ENCODE measurements around the gene TRIM24. TPM values are rescaled to one million over a fixed set of nuclear protein-coding genes. Genes with fewer than 3 reads are reported as not detected.

The TRIM24 gene
- total and polyA plus RNA-seq, 2 of the 13 experiments (the other 11 are each of a cell fraction or from before 2014, with no cell fraction given) = 100 to 106 TPM

- TF ChIP-seq FOSL1 (CRISPR knock-in tag; IDR thresholded peaks at IDR 0.05; ENCODE audit: borderline replicate concordance) = no peak
- TF ChIP-seq HOXA7 (CRISPR knock-in tag; IDR thresholded peaks at IDR 0.05) = no peak
- TF ChIP-seq JUN (CRISPR knock-in tag; IDR thresholded peaks at IDR 0.05) = 0 out of 2 replicates have a peak, but pooled peaks have one; percentile 27
- no peak for TF ChIP-seq ZNF724P (CRISPR knock-in tag; IDR thresholded peaks at IDR 0.05; ENCODE audit: borderline replicate concordance)
- peak; percentile 49; the same call in 1 of the 2 replicates for TF ChIP-seq FOSL2 (CRISPR knock-in tag; IDR thresholded peaks at IDR 0.05)
- TF ChIP-seq ZNF18 (CRISPR knock-in tag; IDR thresholded peaks at IDR 0.05; ENCODE audit: insufficient replicate concordance) = no peak
Measured at GRCh38 chr7:138613630-138614029, 153.6 kb downstream of the TRIM24 start (continued).

- no peaks in the 10 kb centered on the region for H3K9me3 ChIP-seq (ENCODE audit: low read length)
- ATAC-seq (no peak), FAIRE-seq (no peak), DNase-seq (ENCODE audit: low spot score) (no peak)
- H2AFZ ChIP-seq (ENCODE audit: low read length) = no peak overlapping the region
- peaks cover 51% of the 10 kb centered on the region for H3K4me1 ChIP-seq (ENCODE audit: insufficient read depth, low read length)
- H3K4me2 ChIP-seq (ENCODE audit: low read depth, low read length) = no peak overlapping the region
- WGBS (ENCODE audit: low lambda C conversion rate) = 77% methylated on average over 6 of the region's 6 CpGs
- no peak overlapping the region for H3K4me3 ChIP-seq (replicated peaks in 1 of 3; ENCODE audit: insufficient read depth in 1 of 3, low read depth in 2 of 3, low read length in 3 of 3)
- H3K9ac ChIP-seq (ENCODE audit: insufficient read depth, low read depth, low read length) = no peak overlapping the region
- in situ Hi-C loops (cut with HindIII; ENCODE audit: extremely low pct_ligation_motif_present, low pct_unique_long_range_greater_than_20kb) = no loop called here
- H3K27ac ChIP-seq (ENCODE audit: extremely low read length, insufficient read depth, low read length) = no peak overlapping the region
- no peaks in the 10 kb centered on the region for H3K27me3 ChIP-seq (ENCODE audit: control insufficient read depth in 1 of 2, insufficient read depth in 2 of 2, low read length in 2 of 2)
- ChIA-PET POLR2A (no interaction called here), CTCF (ENCODE audit: low intra/inter-chr PET ratio, low total read pairs) (no interaction called here)
- TF ChIP-seq CEBPG (CRISPR knock-in tag; IDR thresholded peaks at IDR 0.05) (no peak), ZNF646 (CRISPR knock-in tag; IDR thresholded peaks at IDR 0.05) (no peak), ZNF83 (CRISPR knock-in tag; IDR thresholded peaks at IDR 0.05; ENCODE audit: borderline replicate concordance) (no peak), E2F5 (CRISPR knock-in tag; conservative IDR thresholded peaks at IDR 0.05) (no peak)
- intact Hi-C loops (cut with micrococcal nuclease; ENCODE audit: unreplicated experiment) = no loop called here
- BruUV-seq (replicated peaks) = no TSS peak
- no peaks in the 10 kb centered on the region for H3K36me3 ChIP-seq (replicated peaks in 1 of 2; ENCODE audit: control insufficient read depth in 1 of 2, insufficient read depth in 2 of 2, low read length in 2 of 2)
- no peaks in the 10 kb centered on the region for H4K20me1 ChIP-seq (ENCODE audit: insufficient read depth, low read length)
- no peaks in the 10 kb centered on the region for H3K79me2 ChIP-seq (ENCODE audit: insufficient read depth, low read length)
Measured at GRCh38 chr7:138616085-138616484, 156.0 kb downstream of the TRIM24 start.
